DMS79 treated with DMSO at 0.1 percent for 48 hours (cell line): ENCODE data around the gene DAPK1.

ENCODE experiments used
- DNase-seq: peaks from one replicate; lab custom pipeline; 2025; lab: John Stamatoyannopoulos, UW

Gene DAPK1

GRCh38 chr9:87613265-87614111 is 115.8 kb downstream of the DAPK1 start:
- DNase-seq = no peak

DNA sequence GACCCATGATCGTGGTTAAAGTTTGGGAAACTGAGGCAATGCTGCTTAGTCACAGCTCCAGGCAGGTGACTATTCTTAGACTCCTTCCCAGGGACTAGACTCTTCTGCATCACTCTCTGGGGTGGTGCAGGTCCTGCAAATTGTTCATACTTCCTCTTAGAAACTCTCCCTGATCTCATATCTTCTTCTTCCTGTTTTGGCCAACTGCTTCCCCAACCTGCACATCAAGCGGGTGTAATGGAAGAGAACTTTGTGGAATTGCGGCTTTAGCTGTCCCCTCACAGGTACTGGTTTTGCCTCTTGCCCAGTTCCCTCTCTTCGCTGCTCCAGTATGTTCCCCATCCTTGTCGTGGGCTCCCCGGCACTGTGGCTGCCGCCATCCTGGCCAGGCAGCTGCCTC is 116.7 kb downstream of the DAPK1 start:
- no peak for DNase-seq

DNA sequence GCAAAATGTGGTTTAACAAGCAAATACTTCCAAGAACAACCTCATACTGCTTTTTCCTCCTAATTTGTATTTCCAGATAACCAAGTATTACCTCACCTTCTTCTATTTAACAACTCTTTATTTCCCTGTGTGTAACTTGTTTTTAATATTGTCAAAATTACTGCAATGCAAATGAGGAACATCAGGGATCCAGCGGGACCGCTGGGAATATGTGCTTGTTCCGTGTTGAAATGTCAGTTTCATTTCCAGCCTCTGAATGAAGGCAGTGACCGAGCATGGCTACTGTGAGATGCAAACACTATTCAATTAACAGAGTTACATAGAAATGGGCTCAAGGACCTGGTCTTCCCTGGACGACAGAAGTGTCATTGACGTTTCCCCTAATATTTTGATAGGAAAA is 117.5 kb downstream of the DAPK1 start:
- no peak for DNase-seq

DNA sequence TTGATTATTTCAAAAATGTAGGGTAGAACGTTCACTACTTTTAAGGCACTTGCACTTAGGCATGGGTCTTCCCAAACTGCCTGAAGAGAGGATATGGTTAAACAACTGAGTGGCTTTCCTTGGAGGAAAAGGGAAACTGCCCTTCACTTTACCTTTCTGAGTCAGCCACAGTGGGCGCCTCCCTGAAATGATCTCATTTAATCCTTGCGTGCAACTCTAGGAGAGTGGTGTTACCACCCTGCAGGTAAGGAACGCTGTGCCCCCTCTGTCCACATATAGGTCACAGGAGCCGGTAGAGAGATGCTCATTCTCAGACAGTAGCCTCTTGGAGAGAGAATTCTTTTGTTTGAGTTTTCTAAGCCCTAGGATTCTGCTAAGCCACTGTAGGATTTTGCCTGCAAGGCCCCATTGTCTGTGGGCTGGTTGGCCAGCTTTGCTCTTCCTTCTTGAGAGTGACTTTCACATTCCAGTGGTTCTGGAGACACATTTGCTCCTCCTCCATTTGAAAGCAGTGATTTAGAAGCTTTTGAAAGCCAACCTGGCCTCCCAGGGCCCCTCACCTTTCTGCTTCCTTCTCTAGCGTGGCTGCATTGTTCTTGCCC is 118.0 kb downstream of the DAPK1 start:
- DNase-seq = no peak

DNA sequence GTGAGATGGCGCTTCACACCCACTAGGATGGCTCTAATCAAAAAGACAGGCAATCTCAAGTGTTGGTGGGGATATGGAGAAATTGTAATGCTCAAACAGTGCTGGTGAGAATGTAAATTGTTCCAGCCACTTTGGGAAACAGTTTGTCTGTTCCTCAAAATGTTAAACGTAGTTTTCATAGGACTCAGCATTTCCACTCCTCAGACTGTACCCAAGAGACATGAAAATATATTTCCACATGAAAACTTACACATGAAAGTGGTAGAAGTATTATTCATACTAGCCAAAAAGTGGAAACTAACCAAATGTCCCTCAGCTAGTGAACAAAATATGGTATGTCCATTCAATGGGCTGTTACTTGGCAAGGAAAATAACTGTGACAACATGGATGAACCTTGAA is 120.6 kb downstream of the DAPK1 start:
- DNase-seq = no peak

DNA sequence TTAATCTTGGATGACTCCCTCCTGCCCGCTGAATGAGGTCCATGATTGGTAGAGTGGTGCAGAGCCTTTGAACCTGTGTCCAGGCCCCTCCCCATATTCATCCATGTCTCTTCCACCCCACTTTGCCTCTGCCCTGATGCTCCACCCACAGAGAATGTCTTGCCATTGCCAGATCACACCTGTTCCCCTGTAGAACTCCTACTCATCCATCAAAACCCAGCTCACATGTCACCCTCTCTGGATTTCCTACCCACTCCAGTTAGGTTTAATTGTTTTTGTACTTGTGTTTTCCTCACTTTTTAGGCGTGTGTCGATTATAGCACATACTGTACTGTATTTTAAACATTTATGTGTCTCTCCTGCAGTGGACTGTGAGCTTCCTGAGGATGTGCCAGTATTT is 121.3 kb downstream of the DAPK1 start:
- no peak for DNase-seq

DNA sequence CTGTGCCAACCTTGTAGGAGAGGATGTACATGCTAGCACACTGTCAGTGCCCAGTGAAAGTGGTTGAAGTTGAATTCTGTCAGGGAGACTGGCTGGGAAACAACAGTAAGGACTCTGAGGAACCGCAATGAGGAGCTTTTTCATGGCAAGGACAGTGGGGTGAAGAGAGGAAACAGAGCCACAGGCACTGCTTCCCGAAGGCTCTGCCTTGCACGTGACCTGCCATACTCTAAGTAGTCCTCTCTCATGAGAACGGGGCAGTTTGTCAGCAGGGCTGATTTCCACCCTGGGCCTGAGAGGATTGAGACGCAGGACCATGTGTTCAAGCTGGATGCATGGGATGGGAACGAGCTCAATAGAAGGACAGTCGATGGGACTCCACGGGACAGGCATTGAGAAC is 121.7 kb downstream of the DAPK1 start:
- no peak for DNase-seq

GRCh38 chr9:87620731-87621322 is 123.2 kb downstream of the DAPK1 start:
- no peak for DNase-seq

DNA sequence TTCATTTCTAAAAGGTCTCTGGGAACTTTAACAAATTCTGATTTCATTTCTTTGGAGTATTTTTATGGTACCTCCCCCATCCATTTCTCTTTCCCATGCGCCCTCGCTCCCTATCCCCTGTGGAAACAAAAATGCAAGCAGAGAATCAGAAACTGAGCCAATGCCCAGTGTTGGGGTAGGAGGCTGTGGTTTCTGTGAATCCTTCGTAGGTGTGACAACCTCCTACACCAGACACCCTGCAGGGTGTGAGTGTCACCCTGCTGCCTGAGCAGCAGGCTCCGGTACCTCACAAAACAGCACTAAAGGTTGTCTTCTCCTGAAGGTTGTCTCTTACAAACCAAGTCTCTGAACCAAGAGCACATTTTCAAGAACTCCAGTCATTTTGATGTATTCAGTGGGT is 124.4 kb downstream of the DAPK1 start:
- DNase-seq = no peak

DNA sequence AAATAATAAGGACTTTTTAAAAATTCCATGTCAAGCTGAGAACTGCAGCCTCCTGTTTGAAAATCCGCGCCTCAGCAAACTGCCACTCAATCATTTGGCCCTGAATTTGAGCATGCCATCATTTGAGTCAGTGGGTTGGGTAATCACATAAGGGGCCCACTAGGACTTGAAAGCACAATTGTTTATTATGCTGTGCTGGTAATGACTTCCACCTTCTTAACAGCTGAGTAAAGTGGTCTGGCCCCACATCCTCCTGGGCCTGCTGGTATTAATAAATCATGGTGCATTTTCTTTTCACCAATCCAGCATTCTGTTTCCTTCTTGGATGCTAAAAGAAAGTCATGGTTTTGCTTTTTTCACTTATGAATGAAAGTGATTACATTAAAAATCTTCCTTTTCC is 125.3 kb downstream of the DAPK1 start:
- DNase-seq = no peak

- no peak for DNase-seq
These were observed 130.7 kb downstream of the DAPK1 start for GRCh38 chr9:87628346-87628745.

DNA sequence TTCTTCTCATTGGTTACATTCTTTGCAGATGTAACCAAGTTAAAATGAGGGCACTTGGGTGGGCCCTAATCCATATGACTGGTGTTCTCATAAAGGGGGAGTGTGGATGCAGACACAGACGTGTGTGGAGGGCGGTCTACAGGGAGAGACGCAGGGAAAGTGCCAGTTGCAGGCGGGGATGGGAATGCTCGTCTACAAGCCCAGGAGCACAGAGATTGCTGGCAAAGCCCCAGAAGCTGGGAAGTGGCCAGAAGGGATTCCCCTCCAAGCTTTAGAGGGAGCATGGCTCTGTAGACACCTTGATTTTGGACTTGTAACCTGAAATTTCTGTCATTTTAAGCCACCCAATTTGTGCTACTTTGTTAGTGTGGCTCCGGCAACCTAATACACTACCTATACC is 131.4 kb downstream of the DAPK1 start:
- DNase-seq = no peak

- no peak for DNase-seq
These were observed 132.6 kb downstream of the DAPK1 start for GRCh38 chr9:87630266-87630665.

DNA sequence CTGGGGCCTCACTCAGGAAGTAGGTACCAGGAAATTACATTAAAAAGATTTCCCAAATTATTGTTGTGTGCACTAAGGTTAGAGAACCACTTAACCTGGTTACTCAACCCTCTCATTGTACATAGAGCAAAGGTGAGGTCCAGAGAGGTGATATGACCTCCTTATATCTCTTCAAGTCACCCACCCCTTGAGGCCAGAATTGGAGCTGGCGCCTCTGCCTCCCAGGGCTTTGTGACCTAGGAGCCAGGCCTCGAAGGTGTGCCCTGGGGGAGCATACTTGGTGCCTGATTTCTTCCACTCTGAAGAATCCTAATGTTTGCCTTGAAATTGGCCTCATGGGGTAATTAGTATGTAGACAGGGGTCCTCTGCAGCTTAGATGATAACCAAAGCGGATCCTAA is 133.2 kb downstream of the DAPK1 start:
- no peak for DNase-seq

GRCh38 chr9:87635656-87636501 is 138.2 kb downstream of the DAPK1 start:
- no peak for DNase-seq

- DNase-seq = no peak
These were observed 140.6 kb downstream of the DAPK1 start for GRCh38 chr9:87638292-87638691.

- no peak for DNase-seq
These were observed 142.3 kb downstream of the DAPK1 start for GRCh38 chr9:87639949-87640348.

- no peak for DNase-seq
These were observed 142.7 kb downstream of the DAPK1 start for GRCh38 chr9:87640385-87640795.

- no peak for DNase-seq
These were observed 143.4 kb downstream of the DAPK1 start for GRCh38 chr9:87641067-87641466.

DNA sequence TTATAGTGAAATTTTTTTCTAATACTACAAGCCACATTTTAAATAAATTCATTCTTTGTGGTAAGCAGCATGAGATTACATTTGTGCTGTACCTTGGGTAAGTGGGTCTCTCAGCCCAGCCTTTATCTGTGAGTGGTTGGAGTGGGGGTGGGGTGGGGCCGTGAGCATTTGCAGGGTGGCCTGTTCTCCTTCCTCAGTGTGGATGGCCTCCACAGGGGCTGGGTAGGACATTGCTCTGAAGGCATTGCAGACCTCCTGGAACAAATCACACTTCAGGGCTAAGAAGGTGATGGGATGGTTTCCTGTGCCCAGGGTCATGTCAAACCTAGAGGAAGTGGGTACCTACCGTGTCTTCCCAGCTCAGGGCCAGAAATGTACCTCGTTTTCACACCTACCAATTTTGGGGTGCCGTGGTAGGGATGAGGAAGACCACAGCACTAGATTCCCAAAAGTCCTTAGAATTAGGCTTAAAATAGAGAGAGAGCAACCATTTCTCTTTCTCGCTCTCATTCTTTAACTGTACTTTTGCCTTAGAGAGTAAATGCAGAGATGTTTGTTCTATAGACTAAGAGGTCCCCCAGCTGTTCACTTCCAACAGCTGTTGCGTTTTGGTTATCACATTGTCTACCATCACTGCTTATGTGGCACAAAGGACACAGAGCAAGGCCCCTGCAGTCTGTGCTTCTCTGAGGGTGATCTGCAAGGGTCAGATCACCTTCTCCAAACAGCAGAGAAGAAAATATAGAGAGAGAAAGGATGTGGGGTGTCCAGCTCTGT is 144.9 kb downstream of the DAPK1 start:
- no peak for DNase-seq

GRCh38 chr9:87643107-87643650 is 145.5 kb downstream of the DAPK1 start:
- no peak for DNase-seq
